Retinal pigment epithelial cell (primary cell): ENCODE measurements around the gene NR4A1.

ENCODE experiments used
- DNase-seq: peaks from one replicate; pipeline ENCODE4 v3.0.0-alpha.2; 2010; ENCODE audit warnings: low read depth
- H3K4me3 ChIP-seq: 2 replicates; pipeline ENCODE4 v1.5.1; 2011; ENCODE audit warnings: mild to moderate bottlenecking, low read length, control low read depth, moderate library complexity
- TF ChIP-seq, protein P1 (sequence below): conservative IDR thresholded peaks from 2 replicates; pipeline ENCODE4 v1.5.1; 2011; ENCODE audit warnings: low read depth, low read length, control low read depth, inconsistent platforms

The NR4A1 gene

DNA sequence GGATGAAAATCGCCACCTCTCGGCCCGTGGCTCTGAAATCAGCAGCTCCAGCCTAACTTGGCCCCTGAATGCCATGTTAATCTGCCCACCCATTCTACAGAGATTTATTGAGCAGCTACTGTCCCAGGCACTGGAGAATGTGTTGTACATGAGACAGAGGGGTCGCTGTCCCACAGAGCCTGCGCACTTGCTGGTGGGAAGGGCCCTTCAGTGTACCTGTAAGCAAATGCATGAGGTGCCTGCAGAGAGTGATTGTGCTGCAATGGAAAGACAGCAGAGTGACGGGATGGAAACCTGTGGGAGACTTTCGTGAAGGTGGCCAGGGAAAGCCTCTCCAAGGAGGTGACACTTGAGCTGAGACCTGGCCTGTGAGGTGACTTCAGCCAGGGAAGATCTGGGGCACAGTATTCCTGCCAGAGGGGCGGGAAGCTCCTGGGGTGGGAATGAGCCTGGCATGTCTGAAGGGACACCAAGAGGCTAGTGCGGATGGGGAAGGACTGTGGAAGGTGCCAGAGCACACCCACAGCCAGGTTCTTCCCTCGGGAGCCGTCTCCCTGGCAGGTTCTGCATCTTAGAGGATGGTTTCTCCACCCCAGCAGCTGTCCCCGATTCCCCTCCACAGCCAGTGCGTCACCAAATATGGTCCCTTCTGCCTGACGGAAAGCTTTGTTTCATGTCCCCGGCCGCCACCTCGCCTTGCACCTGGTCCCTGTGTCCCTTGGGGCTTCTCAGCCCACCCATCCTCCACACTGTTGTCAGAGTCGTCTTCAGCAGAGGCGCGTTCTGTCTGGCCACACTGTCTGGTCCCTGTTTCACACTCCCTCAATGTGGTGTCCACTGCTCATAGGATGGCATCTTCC, 36.9 kb downstream of the NR4A1 start:
- DNase-seq, result no peak
- H3K4me3 ChIP-seq, result no peak overlapping the region
- TF ChIP-seq, protein P1, sequence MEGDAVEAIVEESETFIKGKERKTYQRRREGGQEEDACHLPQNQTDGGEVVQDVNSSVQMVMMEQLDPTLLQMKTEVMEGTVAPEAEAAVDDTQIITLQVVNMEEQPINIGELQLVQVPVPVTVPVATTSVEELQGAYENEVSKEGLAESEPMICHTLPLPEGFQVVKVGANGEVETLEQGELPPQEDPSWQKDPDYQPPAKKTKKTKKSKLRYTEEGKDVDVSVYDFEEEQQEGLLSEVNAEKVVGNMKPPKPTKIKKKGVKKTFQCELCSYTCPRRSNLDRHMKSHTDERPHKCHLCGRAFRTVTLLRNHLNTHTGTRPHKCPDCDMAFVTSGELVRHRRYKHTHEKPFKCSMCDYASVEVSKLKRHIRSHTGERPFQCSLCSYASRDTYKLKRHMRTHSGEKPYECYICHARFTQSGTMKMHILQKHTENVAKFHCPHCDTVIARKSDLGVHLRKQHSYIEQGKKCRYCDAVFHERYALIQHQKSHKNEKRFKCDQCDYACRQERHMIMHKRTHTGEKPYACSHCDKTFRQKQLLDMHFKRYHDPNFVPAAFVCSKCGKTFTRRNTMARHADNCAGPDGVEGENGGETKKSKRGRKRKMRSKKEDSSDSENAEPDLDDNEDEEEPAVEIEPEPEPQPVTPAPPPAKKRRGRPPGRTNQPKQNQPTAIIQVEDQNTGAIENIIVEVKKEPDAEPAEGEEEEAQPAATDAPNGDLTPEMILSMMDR, result no peak

DNA sequence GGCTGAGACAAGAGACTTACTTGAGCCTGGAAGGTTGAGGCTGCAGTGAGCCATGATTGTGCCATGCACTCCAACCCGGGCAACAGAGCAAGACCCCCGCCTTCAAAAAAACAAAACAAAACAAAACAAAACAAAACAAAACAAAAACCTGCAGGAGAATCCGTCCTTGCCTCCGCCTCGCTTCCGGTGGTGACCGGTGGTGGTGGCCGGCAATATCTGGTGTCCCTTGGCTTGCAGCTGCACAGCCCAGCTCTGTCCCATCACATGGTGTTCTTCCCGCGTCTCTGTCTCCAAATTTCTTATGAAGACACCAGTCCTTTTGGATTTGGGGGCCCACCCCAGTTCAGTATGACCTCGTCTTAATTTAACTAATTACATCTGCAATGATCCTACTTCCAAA, 38.2 kb downstream of the NR4A1 start:
- no peak for DNase-seq
- TF ChIP-seq, protein P1, result no peak
- H3K4me3 ChIP-seq, result no peak overlapping the region

DNA sequence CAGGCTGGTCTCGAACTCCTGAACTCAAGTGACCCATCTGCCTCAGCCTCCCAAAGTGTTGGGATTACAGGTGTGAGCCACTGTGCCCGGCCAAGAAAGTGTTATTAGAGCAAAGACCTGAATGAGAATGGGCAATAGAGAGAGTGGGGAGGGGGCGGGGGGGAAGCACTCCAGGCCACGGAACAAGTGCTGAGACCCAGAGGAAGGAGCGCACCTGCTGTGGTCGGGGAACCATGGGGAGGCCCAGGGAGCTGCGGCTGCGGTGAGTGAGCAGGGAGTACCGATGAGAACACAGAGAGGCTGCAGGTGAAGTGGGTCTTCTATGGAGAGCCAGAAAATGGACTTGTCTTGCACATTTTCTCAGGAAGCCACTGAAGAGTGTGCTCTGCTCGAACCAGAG, 39.0 kb downstream of the NR4A1 start:
- H3K4me3 ChIP-seq, result no peak overlapping the region
- TF ChIP-seq, protein P1, result no peak
- no peak for DNase-seq

DNA sequence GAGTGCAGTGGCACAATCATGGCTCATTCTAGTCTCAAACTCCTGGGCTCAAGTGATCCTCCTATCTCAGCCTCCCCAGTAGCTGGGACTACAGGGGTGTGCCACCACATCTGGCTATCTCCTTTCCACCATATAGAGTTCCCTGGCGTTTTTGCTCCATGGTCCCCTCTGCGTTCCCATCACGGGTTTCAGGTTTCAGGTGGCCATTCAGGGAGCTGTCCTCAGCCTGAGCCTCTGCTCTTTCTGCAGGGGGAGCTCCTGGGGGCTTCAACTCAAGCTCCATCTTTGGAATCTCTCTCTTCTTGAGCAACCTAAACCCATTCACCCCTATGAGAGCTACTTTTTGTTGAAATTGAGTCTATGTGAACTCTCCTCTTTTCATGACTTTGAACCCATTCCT, 39.8 kb downstream of the NR4A1 start:
- no peak overlapping the region for H3K4me3 ChIP-seq

DNA sequence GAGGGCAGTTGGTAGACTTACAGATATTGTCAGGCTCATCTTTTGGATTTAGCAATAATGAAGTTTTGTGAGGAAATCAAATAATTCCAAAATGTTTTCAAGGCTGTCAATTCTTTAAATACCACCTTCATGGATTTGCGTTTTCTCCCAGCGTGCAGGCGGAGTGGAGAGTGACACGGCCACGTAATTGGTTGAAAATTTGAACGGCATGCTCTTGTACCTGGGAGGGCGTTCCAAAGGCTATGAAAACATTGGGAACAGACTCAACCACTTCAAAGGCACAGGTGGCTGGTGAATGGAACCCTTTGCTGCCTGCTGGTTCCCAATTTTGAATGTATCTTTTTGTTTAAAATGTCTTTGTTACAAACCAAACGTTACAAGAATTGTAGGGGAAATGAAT, 40.6 kb downstream of the NR4A1 start:
- no peak overlapping the region for H3K4me3 ChIP-seq
- TF ChIP-seq, protein P1, result no peak
- no peak for DNase-seq

More for the DNA sequence above, 39.8 kb downstream of the NR4A1 start:
- TF ChIP-seq, protein P1, result no peak
- DNase-seq, result no peak

DNA sequence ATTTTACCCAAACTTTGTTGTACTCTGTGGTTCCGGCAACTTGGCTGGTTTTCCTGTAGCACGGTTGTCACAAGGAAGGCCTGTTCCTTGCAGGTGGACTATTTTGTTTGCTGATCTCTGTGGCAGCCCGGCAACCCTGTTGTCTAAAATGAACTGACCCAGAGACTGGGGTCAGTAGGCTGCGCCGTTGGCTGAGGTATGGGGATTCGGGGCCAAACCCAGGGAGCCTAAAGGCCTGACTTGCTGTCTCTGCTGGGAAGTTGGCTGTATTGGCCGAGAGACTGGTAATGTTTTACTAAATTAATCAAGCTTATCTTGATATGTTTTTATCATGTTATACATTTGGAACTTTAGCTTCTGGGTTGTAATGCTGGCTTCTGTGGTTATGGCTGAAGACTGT, 42.1 kb downstream of the NR4A1 start:
- DNase-seq, result no peak
- TF ChIP-seq, protein P1, result no peak
- no peak overlapping the region for H3K4me3 ChIP-seq
